HEK293T (cell line): Measurements from ENCODE around the gene MTMR1.

Source experiments
- CTCF ChIA-PET: fragments of 350-600 bp; formaldehyde crosslinking; extraction: SDS; loops from one replicate; lab custom pipeline; 2021; ENCODE audit warnings: antibody characterized with exemption, inconsistent platforms; lab: Yijun Ruan, JAX
- POLR2A ChIA-PET: fragments of 350-600 bp; formaldehyde crosslinking; extraction: SDS; loops from one replicate; lab custom pipeline; 2020; ENCODE audit warnings: antibody characterized with exemption, inconsistent platforms; lab: Yijun Ruan, JAX
- DNase-seq: peaks from one replicate; pipeline ENCODE4 v3.0.0; 2012; ENCODE audit warnings: mixed read lengths; ENCODE audit errors: extremely low spot score
- ARNT ChIP-seq: fragments of 450-650 bp; IDR thresholded peaks from 2 replicates; pipeline ENCODE4 v1.6.1; 2017; ENCODE audit warnings: mild to moderate bottlenecking
- BHLHE40 ChIP-seq: fragments of 450-650 bp; IDR thresholded peaks from 2 replicates; pipeline ENCODE4 v1.6.1; 2016; ENCODE audit warnings: mild to moderate bottlenecking, moderate library complexity, borderline replicate concordance
- CTBP1 ChIP-seq: fragments of 450-650 bp; IDR thresholded peaks from 2 replicates; pipeline ENCODE4 v1.6.1; 2016; ENCODE audit warnings: borderline replicate concordance
- ELF4 ChIP-seq: fragments of 450-650 bp; IDR thresholded peaks from 2 replicates; pipeline ENCODE4 v1.6.1; 2017; ENCODE audit warnings: antibody characterized with exemption
- FOXA1 ChIP-seq: fragments of 450-650 bp; IDR thresholded peaks from 2 replicates; pipeline ENCODE4 v1.6.1; 2016; ENCODE audit warnings: mild to moderate bottlenecking
- FOXK2 ChIP-seq: fragments of 450-650 bp; IDR thresholded peaks from 2 replicates; pipeline ENCODE4 v1.6.1; 2016; ENCODE audit warnings: mild to moderate bottlenecking
- FOXM1 ChIP-seq: fragments of 450-650 bp; IDR thresholded peaks from 2 replicates; pipeline ENCODE4 v1.6.1; 2017; ENCODE audit warnings: mild to moderate bottlenecking, borderline replicate concordance
- HDGF ChIP-seq: fragments of 450-650 bp; IDR thresholded peaks from 2 replicates; pipeline ENCODE4 v1.6.1; 2017; ENCODE audit warnings: antibody characterized with exemption, borderline replicate concordance
- L3MBTL2 ChIP-seq: fragments of 450-650 bp; conservative IDR thresholded peaks from 2 replicates; pipeline ENCODE4 v1.6.1; 2016; ENCODE audit warnings: mild to moderate bottlenecking
- LEF1 ChIP-seq: fragments of 450-650 bp; IDR thresholded peaks from 2 replicates; pipeline ENCODE4 v1.6.1; 2017; ENCODE audit warnings: mild to moderate bottlenecking, borderline replicate concordance
- NFRKB ChIP-seq: fragments of 450-650 bp; IDR thresholded peaks from 2 replicates; pipeline ENCODE4 v1.6.1; 2016; ENCODE audit warnings: mild to moderate bottlenecking, moderate library complexity
- PKNOX1 ChIP-seq: fragments of 450-650 bp; IDR thresholded peaks from 2 replicates; pipeline ENCODE4 v1.6.1; 2016
- SP1 ChIP-seq: fragments of 450-650 bp; IDR thresholded peaks from 2 replicates; pipeline ENCODE4 v1.6.1; 2017
- SUZ12 ChIP-seq: fragments of 450-650 bp; IDR thresholded peaks from 2 replicates; pipeline ENCODE4 v1.6.1; 2016; ENCODE audit warnings: mild to moderate bottlenecking
- TARDBP ChIP-seq: fragments of 450-650 bp; IDR thresholded peaks from 2 replicates; pipeline ENCODE4 v1.6.1; 2016
- ZNF384 ChIP-seq: fragments of 450-650 bp; IDR thresholded peaks from 2 replicates; pipeline ENCODE4 v1.6.1; 2016

MTMR1 gene

GRCh38 chrX:150651906-150652305 is 41.3 kb upstream of the MTMR1 start:
- no peak for TF ChIP-seq FOXA1
- TF ChIP-seq HDGF, result no peak
- TF ChIP-seq CTBP1, result no peak
- TF ChIP-seq FOXM1, result no peak
- TF ChIP-seq LEF1, result no peak
- TF ChIP-seq ELF4, result no peak
- no peak for TF ChIP-seq ARNT
- TF ChIP-seq SUZ12, result no peak
- no peak for TF ChIP-seq PKNOX1
- no peak for TF ChIP-seq ZNF384
- no peak for TF ChIP-seq NFRKB
- TF ChIP-seq BHLHE40, result no peak
- TF ChIP-seq FOXK2, result no peak
- no peak for TF ChIP-seq L3MBTL2
- no peak for TF ChIP-seq TARDBP
- no peak for TF ChIP-seq SP1
- no peak for DNase-seq
- POLR2A ChIA-PET, result no interaction called here
- CTCF ChIA-PET, result no interaction called here

DNA sequence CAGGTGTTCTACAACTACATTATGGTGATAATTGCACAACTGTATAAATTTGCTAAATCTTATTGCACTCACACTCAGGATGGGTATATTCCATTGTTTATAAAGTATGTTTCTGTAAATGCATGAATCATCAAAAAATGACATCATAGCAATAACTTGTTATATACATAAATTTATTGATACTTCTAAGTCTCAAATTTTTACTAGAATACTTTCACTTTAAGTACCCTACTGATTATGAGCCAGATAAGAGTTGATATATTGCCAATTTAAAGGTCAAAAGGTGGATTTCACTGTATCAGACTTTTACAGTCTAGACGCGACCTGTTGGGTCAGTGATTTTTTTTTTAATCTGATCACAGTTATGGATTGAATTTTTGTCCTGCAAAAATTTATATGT is 37.4 kb upstream of the MTMR1 start:
- DNase-seq, result no peak
- ChIA-PET POLR2A (no interaction called here), CTCF (no interaction called here)
- TF ChIP-seq SP1 (no peak), ZNF384 (no peak), FOXA1 (no peak), CTBP1 (no peak), ARNT (no peak), TARDBP (no peak), LEF1 (no peak)

- POLR2A ChIA-PET, result no interaction called here
- CTCF ChIA-PET, result no interaction called here
- TF ChIP-seq SP1 (no peak), SUZ12 (no peak), TARDBP (no peak), ZNF384 (no peak), BHLHE40 (no peak), CTBP1 (no peak), FOXM1 (no peak), ARNT (no peak), L3MBTL2 (no peak), FOXK2 (no peak), PKNOX1 (no peak), FOXA1 (no peak), NFRKB (no peak), LEF1 (no peak), ELF4 (no peak), HDGF (no peak)
- DNase-seq, result no peak
Measured at GRCh38 chrX:150663073-150663472, 30.1 kb upstream of the MTMR1 start.

GRCh38 chrX:150664290-150664689 is 28.9 kb upstream of the MTMR1 start:
- no peak for DNase-seq
- TF ChIP-seq HDGF, result no peak
- no peak for TF ChIP-seq CTBP1
- no peak for TF ChIP-seq LEF1
- no peak for TF ChIP-seq SP1
- TF ChIP-seq ARNT, result no peak
- TF ChIP-seq PKNOX1, result no peak
- TF ChIP-seq FOXK2, result no peak
- no peak for TF ChIP-seq FOXA1
- TF ChIP-seq TARDBP, result no peak
- TF ChIP-seq BHLHE40, result no peak
- TF ChIP-seq FOXM1, result no peak
- no peak for TF ChIP-seq ZNF384
- TF ChIP-seq SUZ12, result no peak
- TF ChIP-seq ELF4, result no peak
- TF ChIP-seq L3MBTL2, result no peak
- TF ChIP-seq NFRKB, result no peak
- CTCF ChIA-PET, result no interaction called here
- POLR2A ChIA-PET, result no interaction called here

- no peak for TF ChIP-seq FOXK2
- TF ChIP-seq SUZ12, result no peak
- TF ChIP-seq NFRKB, result no peak
- no peak for TF ChIP-seq LEF1
- TF ChIP-seq ELF4, result no peak
- TF ChIP-seq ARNT, result no peak
- TF ChIP-seq HDGF, result no peak
- no peak for TF ChIP-seq TARDBP
- TF ChIP-seq PKNOX1, result no peak
- no peak for TF ChIP-seq BHLHE40
- TF ChIP-seq ZNF384, result no peak
- CTCF ChIA-PET, result no interaction called here
- DNase-seq, result no peak
- POLR2A ChIA-PET, result interaction anchor here (1.3 kb wide), 1 partner anchor 28 kb away, joined by 3 read pairs; no protein-coding TSS in a partner anchor
Measured at GRCh38 chrX:150676221-150676620, 17.0 kb upstream of the MTMR1 start.

GRCh38 chrX:150680974-150681373 is 12.2 kb upstream of the MTMR1 start:
- TF ChIP-seq ELF4 (no peak), ZNF384 (no peak), BHLHE40 (no peak), FOXM1 (no peak), SUZ12 (no peak), FOXK2 (no peak), FOXA1 (no peak), LEF1 (no peak), PKNOX1 (no peak), NFRKB (no peak), SP1 (no peak), HDGF (no peak), CTBP1 (no peak), ARNT (no peak), TARDBP (no peak), L3MBTL2 (no peak)
- POLR2A ChIA-PET, result no interaction called here
- CTCF ChIA-PET, result no interaction called here
- peak; percentile 22 for DNase-seq
